GM12864 (cell line): Measurements from ENCODE around the gene MINK1.

Experiments used
- DNase-seq: peaks from one replicate; pipeline ENCODE4 v3.0.0-alpha.2; 2011; ENCODE audit warnings: low read depth
- H3K4me3 ChIP-seq: 2 replicates; pipeline ENCODE4 v1.5.1; 2011; ENCODE audit warnings: mild to moderate bottlenecking, low read depth, low read length, control low read depth
- CTCF ChIP-seq: IDR thresholded peaks from 2 replicates; pipeline ENCODE4 v1.5.1; 2011; ENCODE audit warnings: low read depth, mild to moderate bottlenecking, moderate library complexity, low read length, control low read depth, inconsistent platforms; ENCODE audit errors: missing control alignments

Gene MINK1

GRCh38 chr17:4849011-4849536, 15.9 kb downstream of the MINK1 start:
- DNase-seq: no peak
- TF ChIP-seq CTCF: no peak
- H3K4me3 ChIP-seq: no peak overlapping the region

GRCh38 chr17:4850246-4850645, 17.1 kb downstream of the MINK1 start:
- DNase-seq: no peak
- H3K4me3 ChIP-seq: no peak overlapping the region
- TF ChIP-seq CTCF: no peak

- TF ChIP-seq CTCF: no peak
- H3K4me3 ChIP-seq: no peak overlapping the region
- DNase-seq: no peak
These were observed 17.9 kb downstream of the MINK1 start for GRCh38 chr17:4851084-4851483.

GRCh38 chr17:4852567-4853207, 19.5 kb downstream of the MINK1 start:
- DNase-seq: no peak
- TF ChIP-seq CTCF: no peak
- H3K4me3 ChIP-seq: no peak overlapping the region

GRCh38 chr17:4853208-4853671, 20.1 kb downstream of the MINK1 start:
- no peak for TF ChIP-seq CTCF
- no peak overlapping the region for H3K4me3 ChIP-seq
- DNase-seq: no peak

- H3K4me3 ChIP-seq: no peak overlapping the region
- TF ChIP-seq CTCF: no peak
- DNase-seq: no peak
These were observed 21.1 kb downstream of the MINK1 start for GRCh38 chr17:4854111-4854681.
